Prostate gland (tissue), 2 donors: ENCODE results near the gene TAF6.

Source experiments
- POLR2A ChIP-seq: fragments of 450-650 bp; IDR thresholded peaks from one replicate; pipeline ENCODE4 v1.6.1; 2016; ENCODE audit warnings: antibody characterized with exemption, mild to moderate bottlenecking
- POLR2AphosphoS5 ChIP-seq: sonication (generic); formaldehyde crosslinking; IDR thresholded peaks from one replicate; pipeline ENCODE4 v1.6.1; 2017; ENCODE audit warnings: antibody characterized with exemption
- TF ChIP-seq, protein P1 (sequence below), 4 experiments: fragments of 200-600 bp in 2 of 4; fragments of 450-650 bp in 2 of 4; sonication (generic) in 2 of 4; IDR thresholded peaks; 1 replicate in 3 of 4; 2 replicates in 1 of 4; pipeline ENCODE4 v1.5.1; 2016 to 2019; ENCODE audit warnings: antibody characterized with exemption in 4 of 4, mild to moderate bottlenecking in 2 of 4, moderate library complexity in 2 of 4

DNA sequence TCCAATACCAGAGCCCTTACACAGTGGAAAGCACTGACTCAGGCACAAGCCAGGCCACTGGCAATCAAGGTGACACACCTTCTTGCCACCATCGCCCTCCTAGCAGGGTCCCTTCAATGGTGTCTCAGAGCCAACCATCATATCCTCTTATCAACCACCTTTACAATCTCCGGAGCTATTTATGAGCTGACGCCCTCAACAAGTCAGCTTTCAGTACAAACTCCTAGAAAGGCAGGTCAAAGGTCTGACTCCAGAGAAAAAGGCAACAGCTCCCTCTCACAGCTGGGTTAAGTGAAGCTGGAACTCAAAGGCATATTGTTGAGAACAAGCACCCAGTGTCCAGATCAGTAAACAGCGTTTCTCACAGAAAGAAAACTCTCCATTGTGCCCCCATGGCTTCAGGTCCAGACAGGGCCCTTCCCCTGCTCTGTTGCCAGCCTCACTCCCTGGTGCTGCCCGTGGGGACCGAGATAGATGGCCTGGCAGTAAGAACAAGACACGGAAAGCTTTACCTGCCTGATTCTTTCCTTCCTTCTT lies 40.1 kb downstream of the TAF6 start:
- TF ChIP-seq, protein P1, sequence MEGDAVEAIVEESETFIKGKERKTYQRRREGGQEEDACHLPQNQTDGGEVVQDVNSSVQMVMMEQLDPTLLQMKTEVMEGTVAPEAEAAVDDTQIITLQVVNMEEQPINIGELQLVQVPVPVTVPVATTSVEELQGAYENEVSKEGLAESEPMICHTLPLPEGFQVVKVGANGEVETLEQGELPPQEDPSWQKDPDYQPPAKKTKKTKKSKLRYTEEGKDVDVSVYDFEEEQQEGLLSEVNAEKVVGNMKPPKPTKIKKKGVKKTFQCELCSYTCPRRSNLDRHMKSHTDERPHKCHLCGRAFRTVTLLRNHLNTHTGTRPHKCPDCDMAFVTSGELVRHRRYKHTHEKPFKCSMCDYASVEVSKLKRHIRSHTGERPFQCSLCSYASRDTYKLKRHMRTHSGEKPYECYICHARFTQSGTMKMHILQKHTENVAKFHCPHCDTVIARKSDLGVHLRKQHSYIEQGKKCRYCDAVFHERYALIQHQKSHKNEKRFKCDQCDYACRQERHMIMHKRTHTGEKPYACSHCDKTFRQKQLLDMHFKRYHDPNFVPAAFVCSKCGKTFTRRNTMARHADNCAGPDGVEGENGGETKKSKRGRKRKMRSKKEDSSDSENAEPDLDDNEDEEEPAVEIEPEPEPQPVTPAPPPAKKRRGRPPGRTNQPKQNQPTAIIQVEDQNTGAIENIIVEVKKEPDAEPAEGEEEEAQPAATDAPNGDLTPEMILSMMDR (IDR thresholded peaks at IDR 0.05) = no peak
- TF ChIP-seq POLR2A = no peak
- TF ChIP-seq POLR2AphosphoS5 = no peak
